Measurements from ENCODE around the gene DDAH1. TPM values are rescaled to one million over a fixed set of nuclear protein-coding genes. Genes with fewer than 3 reads are reported as not detected.
"Not testable (repeated sequence)": the region's sequence is repeated elsewhere in the genome, so short reads cannot be mapped to it uniquely, and the experiment has no call there.

DDAH1 gene
- total RNA-seq, 1 experiment from 2014 or later: 0.15 TPM

DNA sequence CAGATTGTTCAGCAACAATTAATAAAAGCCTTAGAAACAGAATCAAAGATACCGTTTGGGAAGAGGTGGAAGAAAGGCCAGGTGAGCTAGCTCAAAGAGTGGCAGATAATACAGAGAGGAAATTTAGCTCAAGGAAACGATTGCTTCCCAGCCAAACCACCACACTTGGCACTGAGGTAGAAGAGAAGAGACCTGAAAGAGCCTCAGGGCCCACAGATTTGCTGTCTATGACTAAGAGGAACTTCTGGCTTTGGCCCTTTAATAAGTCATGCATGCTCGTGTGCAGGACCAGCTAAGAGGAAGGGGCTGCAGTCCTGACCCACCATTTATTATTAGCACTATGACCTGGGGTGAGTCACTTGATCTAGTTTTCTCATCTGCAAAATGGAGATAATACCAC lies 115.7 kb downstream of the DDAH1 start:
- Histone ChIP-seq H3K36me3 (ENCODE audit: insufficient read depth, low read length) (no peaks in the 10 kb centered on the region), H3K79me2 (ENCODE audit: low read length) (no peaks in the 10 kb centered on the region), H3K9ac (ENCODE audit: low read length) (no peak overlapping the region), H4K20me1 (ENCODE audit: insufficient read depth, low read depth, low read length) (no peaks in the 10 kb centered on the region), H3K27me3 (ENCODE audit: low read length) (no peaks in the 10 kb centered on the region), H2AFZ (ENCODE audit: low read length) (no peak overlapping the region), H3K9me3 (ENCODE audit: low read length) (no peaks in the 10 kb centered on the region), H3K9me2 (replicated peaks; ENCODE audit: insufficient read depth, low read length) (no peaks in the 10 kb centered on the region), H3K4me2 (ENCODE audit: low read depth, low read length, poor library complexity, severe bottlenecking) (no peak overlapping the region), H3K4me1 (ENCODE audit: low read length) (no peaks in the 10 kb centered on the region), H3K27ac (ENCODE audit: low read length) (no peak overlapping the region), H3K4me3 (ENCODE audit: low read length) (no peak overlapping the region)
- DNase-seq: no peak

DNA sequence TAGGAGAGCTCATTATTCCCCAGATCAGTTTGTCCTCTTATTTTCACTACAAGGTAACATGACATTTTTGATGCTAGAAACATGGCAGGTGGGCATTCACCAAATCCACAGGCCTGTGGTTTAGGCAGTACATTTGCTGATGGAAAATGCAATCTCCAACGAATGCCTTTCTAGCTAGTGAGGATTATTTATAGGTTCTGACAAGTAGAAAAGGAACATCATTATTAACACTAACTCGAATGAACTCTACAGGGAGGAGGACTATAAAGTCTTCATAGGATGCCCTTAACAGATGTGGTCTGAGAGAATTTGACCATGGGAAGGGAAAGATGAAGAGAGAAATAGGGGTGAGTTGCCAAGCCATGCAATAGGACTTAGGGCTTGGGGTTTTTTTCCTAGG lies 117.1 kb downstream of the DDAH1 start:
- Histone ChIP-seq H3K27ac (ENCODE audit: low read length) (no peak overlapping the region), H2AFZ (ENCODE audit: low read length) (no peak overlapping the region), H4K20me1 (ENCODE audit: insufficient read depth, low read depth, low read length) (no peaks in the 10 kb centered on the region), H3K79me2 (ENCODE audit: low read length) (no peaks in the 10 kb centered on the region), H3K9ac (ENCODE audit: low read length) (no peak overlapping the region), H3K9me3 (ENCODE audit: low read length) (no peaks in the 10 kb centered on the region), H3K4me1 (ENCODE audit: low read length) (no peaks in the 10 kb centered on the region), H3K36me3 (ENCODE audit: insufficient read depth, low read length) (no peaks in the 10 kb centered on the region), H3K4me2 (ENCODE audit: low read depth, low read length, poor library complexity, severe bottlenecking) (no peak overlapping the region), H3K9me2 (replicated peaks; ENCODE audit: insufficient read depth, low read length) (no peaks in the 10 kb centered on the region), H3K27me3 (ENCODE audit: low read length) (no peaks in the 10 kb centered on the region), H3K4me3 (ENCODE audit: low read length) (no peak overlapping the region)
- no peak for DNase-seq

DNA sequence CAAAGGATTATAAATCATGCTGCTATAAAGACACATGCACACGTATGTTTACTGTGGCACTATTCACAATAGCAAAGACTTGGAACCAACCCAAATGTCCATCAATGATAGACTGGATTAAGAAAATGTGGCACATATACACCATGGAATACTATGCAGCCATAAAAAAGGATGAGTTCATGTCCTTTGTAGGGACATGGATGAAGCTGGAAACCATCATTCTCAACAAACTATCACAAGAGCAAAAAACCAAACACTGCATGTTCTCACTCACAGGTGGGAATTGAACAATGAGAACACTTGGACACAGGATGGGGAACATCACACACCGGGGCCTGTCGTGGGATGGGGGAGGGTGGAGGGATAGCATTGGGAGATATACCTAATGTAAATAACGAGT lies 117.7 kb downstream of the DDAH1 start:
- not testable (repeated sequence) for H3K4me1 ChIP-seq (ENCODE audit: low read length); H3K79me2 ChIP-seq (ENCODE audit: low read length); H3K36me3 ChIP-seq (ENCODE audit: insufficient read depth, low read length); H3K4me3 ChIP-seq (ENCODE audit: low read length); H3K27me3 ChIP-seq (ENCODE audit: low read length); H2AFZ ChIP-seq (ENCODE audit: low read length); H3K9me3 ChIP-seq (ENCODE audit: low read length); H3K27ac ChIP-seq (ENCODE audit: low read length); H3K4me2 ChIP-seq (ENCODE audit: low read depth, low read length, poor library complexity, severe bottlenecking); H3K9me2 ChIP-seq (replicated peaks; ENCODE audit: insufficient read depth, low read length); H4K20me1 ChIP-seq (ENCODE audit: insufficient read depth, low read depth, low read length); H3K9ac ChIP-seq (ENCODE audit: low read length); DNase-seq

DNA sequence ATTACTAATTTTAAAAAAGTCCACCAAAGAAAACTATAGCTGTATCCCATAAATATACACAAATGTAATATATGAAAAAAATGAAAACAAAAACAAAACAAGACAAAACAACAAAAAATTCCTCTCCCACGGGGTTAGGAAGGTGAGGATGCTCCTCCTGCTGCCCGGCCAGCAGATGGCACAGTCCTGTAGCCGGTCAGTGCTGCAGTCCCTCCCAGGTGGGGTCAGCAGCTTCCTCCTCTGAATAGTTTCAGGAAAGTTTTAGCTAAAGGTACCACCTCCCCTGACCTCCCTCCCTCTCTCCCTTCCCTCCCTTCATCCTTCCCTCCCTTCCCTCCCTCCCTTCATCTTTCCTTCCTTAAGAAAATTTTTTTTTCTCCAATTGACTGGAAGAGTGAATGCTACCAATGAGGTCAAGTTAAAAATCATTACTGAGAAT lies 120.7 kb downstream of the DDAH1 start:
- H3K9me3 ChIP-seq (ENCODE audit: low read length): no peaks in the 10 kb centered on the region
- no peak overlapping the region for H2AFZ ChIP-seq (ENCODE audit: low read length)
- no peaks in the 10 kb centered on the region for H3K4me1 ChIP-seq (ENCODE audit: low read length)
- no peaks in the 10 kb centered on the region for H3K79me2 ChIP-seq (ENCODE audit: low read length)
- no peaks in the 10 kb centered on the region for H3K36me3 ChIP-seq (ENCODE audit: insufficient read depth, low read length)
- H3K4me2 ChIP-seq (ENCODE audit: low read depth, low read length, poor library complexity, severe bottlenecking): no peak overlapping the region
- H3K9ac ChIP-seq (ENCODE audit: low read length): no peak overlapping the region
- no peak overlapping the region for H3K4me3 ChIP-seq (ENCODE audit: low read length)
- H4K20me1 ChIP-seq (ENCODE audit: insufficient read depth, low read depth, low read length): no peaks in the 10 kb centered on the region
- DNase-seq: no peak
- no peak overlapping the region for H3K27ac ChIP-seq (ENCODE audit: low read length)
- H3K27me3 ChIP-seq (ENCODE audit: low read length): no peaks in the 10 kb centered on the region
- H3K9me2 ChIP-seq (replicated peaks; ENCODE audit: insufficient read depth, low read length): no peaks in the 10 kb centered on the region

DNA sequence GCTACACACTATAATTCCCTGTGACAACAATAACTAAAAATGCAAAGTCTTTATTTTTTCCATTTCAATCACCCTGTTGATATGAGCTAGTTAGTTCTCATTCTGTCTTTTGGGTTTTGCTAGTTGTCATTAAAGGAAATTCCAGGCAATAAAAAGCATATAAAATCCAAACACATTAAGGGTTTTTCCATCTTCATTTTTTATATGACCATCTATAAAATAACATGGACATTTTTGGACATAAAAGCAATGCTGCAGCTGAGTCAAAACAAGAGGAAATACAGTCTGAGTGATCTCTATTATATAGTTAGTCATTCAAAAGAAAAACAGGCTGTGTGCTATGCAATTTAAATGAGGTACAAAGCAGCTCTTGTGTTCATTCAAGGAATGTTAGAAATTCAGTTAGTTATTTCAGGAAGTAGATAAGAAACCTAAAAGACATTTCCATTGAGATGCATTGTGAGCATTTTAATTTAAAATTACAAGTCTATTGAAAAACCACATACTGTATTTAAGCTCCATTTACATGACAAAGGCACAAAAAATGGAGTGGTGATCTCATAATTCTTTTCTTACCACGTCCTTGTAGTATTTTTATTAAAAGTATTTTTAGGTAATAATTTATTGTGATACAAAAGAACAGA lies 121.2 kb downstream of the DDAH1 start:
- H3K4me1 ChIP-seq (ENCODE audit: low read length): no peaks in the 10 kb centered on the region
- H3K4me2 ChIP-seq (ENCODE audit: low read depth, low read length, poor library complexity, severe bottlenecking): no peak overlapping the region
- no peaks in the 10 kb centered on the region for H3K27me3 ChIP-seq (ENCODE audit: low read length)
- no peak overlapping the region for H3K27ac ChIP-seq (ENCODE audit: low read length)
- no peaks in the 10 kb centered on the region for H3K9me2 ChIP-seq (replicated peaks; ENCODE audit: insufficient read depth, low read length)
- DNase-seq: no peak
- H3K9me3 ChIP-seq (ENCODE audit: low read length): no peaks in the 10 kb centered on the region
- H3K79me2 ChIP-seq (ENCODE audit: low read length): no peaks in the 10 kb centered on the region
- H4K20me1 ChIP-seq (ENCODE audit: insufficient read depth, low read depth, low read length): no peaks in the 10 kb centered on the region
- H2AFZ ChIP-seq (ENCODE audit: low read length): no peak overlapping the region
- no peak overlapping the region for H3K4me3 ChIP-seq (ENCODE audit: low read length)
- H3K36me3 ChIP-seq (ENCODE audit: insufficient read depth, low read length): no peaks in the 10 kb centered on the region
- H3K9ac ChIP-seq (ENCODE audit: low read length): no peak overlapping the region

DNA sequence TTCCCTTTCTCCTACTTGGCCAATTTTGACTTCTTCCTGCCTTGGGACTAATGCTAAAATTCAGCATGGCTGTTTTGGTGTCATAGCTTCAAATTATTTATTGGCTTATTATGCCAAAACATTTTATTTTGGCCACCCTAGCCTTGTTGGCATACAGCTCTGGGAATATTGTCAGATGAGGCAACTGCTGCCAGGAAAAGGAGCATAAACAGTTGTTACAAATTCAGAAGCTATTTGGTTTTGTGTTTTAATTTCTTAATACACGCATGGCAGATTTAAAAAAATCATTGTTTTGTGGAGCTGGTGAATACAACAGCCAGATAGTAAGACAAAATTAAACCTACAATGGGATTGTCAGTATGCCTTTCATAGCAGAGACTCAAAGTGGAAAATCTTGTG lies 121.7 kb downstream of the DDAH1 start:
- no peaks in the 10 kb centered on the region for H4K20me1 ChIP-seq (ENCODE audit: insufficient read depth, low read depth, low read length)
- no peaks in the 10 kb centered on the region for H3K9me3 ChIP-seq (ENCODE audit: low read length)
- H3K9ac ChIP-seq (ENCODE audit: low read length): no peak overlapping the region
- no peaks in the 10 kb centered on the region for H3K36me3 ChIP-seq (ENCODE audit: insufficient read depth, low read length)
- no peaks in the 10 kb centered on the region for H3K9me2 ChIP-seq (replicated peaks; ENCODE audit: insufficient read depth, low read length)
- no peak overlapping the region for H3K27ac ChIP-seq (ENCODE audit: low read length)
- H3K4me1 ChIP-seq (ENCODE audit: low read length): no peaks in the 10 kb centered on the region
- no peak for DNase-seq
- H3K27me3 ChIP-seq (ENCODE audit: low read length): no peaks in the 10 kb centered on the region
- no peak overlapping the region for H3K4me3 ChIP-seq (ENCODE audit: low read length)
- H2AFZ ChIP-seq (ENCODE audit: low read length): no peak overlapping the region
- H3K79me2 ChIP-seq (ENCODE audit: low read length): no peaks in the 10 kb centered on the region
- H3K4me2 ChIP-seq (ENCODE audit: low read depth, low read length, poor library complexity, severe bottlenecking): no peak overlapping the region

DNA sequence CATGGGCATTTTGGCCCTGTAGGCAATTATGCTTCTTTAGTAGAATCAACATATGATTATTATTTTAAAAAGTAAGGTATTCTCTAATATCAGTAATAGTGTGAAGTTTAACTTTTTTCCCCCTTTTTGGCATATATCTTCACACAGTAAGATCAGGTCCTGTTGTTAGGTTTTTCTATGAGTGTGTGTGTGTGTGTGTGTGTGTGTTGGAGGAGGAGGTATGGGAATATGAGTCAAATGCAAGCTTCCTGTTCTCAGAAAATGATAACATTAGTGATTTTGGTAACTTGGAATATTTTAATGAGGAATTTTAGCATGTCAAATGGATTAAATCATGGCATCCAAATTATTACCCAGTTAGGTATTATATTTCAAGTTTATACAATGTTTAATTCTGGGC lies 122.8 kb downstream of the DDAH1 start:
- Histone ChIP-seq H3K79me2 (ENCODE audit: low read length) (no peaks in the 10 kb centered on the region), H3K27ac (ENCODE audit: low read length) (no peak overlapping the region), H3K27me3 (ENCODE audit: low read length) (no peaks in the 10 kb centered on the region)

DNA sequence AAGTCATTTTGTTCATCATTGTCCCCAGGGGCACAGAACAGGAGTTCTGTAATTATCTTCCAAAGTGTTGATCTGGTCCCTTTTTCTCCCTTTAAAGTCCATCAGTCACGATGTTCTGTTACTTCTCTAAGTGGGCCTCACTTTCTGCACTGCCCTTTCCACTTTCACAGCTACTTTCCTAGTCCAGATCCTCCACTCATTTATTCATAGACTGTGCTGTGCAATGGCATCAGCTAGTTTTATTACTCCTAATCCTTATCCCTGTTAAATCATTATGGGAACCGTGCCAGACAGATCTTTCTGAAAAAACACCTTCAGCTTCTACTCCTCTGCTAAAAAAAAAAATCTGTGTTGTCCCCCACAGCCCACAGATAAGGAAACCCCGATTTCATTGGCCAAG lies 124.5 kb downstream of the DDAH1 start:
- Histone ChIP-seq H3K9me3 (ENCODE audit: low read length) (no peaks in the 10 kb centered on the region), H3K79me2 (ENCODE audit: low read length) (no peaks in the 10 kb centered on the region), H4K20me1 (ENCODE audit: insufficient read depth, low read depth, low read length) (no peaks in the 10 kb centered on the region), H3K36me3 (ENCODE audit: insufficient read depth, low read length) (no peaks in the 10 kb centered on the region), H3K27ac (ENCODE audit: low read length) (no peak overlapping the region), H3K4me3 (ENCODE audit: low read length) (no peak overlapping the region), H3K9me2 (replicated peaks; ENCODE audit: insufficient read depth, low read length) (no peaks in the 10 kb centered on the region), H2AFZ (ENCODE audit: low read length) (no peak overlapping the region), H3K4me1 (ENCODE audit: low read length) (no peaks in the 10 kb centered on the region), H3K4me2 (ENCODE audit: low read depth, low read length, poor library complexity, severe bottlenecking) (no peak overlapping the region), H3K27me3 (ENCODE audit: low read length) (no peaks in the 10 kb centered on the region), H3K9ac (ENCODE audit: low read length) (no peak overlapping the region)
- DNase-seq: no peak

More for the DNA sequence above, 122.8 kb downstream of the DDAH1 start:
- H3K36me3 ChIP-seq (ENCODE audit: insufficient read depth, low read length): no peaks in the 10 kb centered on the region
- H3K9me3 ChIP-seq (ENCODE audit: low read length): no peaks in the 10 kb centered on the region
- no peak overlapping the region for H3K9ac ChIP-seq (ENCODE audit: low read length)
- H4K20me1 ChIP-seq (ENCODE audit: insufficient read depth, low read depth, low read length): no peaks in the 10 kb centered on the region
- H2AFZ ChIP-seq (ENCODE audit: low read length): no peak overlapping the region
- H3K4me3 ChIP-seq (ENCODE audit: low read length): no peak overlapping the region
- no peaks in the 10 kb centered on the region for H3K9me2 ChIP-seq (replicated peaks; ENCODE audit: insufficient read depth, low read length)
- no peak overlapping the region for H3K4me2 ChIP-seq (ENCODE audit: low read depth, low read length, poor library complexity, severe bottlenecking)
- no peaks in the 10 kb centered on the region for H3K4me1 ChIP-seq (ENCODE audit: low read length)
- no peak for DNase-seq

All from Karpas-422 (cell line).